GM18909 (cell line): Measurements from ENCODE around the gene ZNRD2.
A peak's percentile ranks its signal among the peaks of the same experiment; 100 is the strongest.

Source experiments
- ATAC-seq: cut with Tn5 transposase; IDR thresholded peaks from one replicate; pipeline ENCODE4 v1.9.1; 2021; ENCODE audit warnings: mild to moderate bottlenecking; ENCODE audit not compliant: unreplicated experiment, poor library complexity

ZNRD2 gene

DNA sequence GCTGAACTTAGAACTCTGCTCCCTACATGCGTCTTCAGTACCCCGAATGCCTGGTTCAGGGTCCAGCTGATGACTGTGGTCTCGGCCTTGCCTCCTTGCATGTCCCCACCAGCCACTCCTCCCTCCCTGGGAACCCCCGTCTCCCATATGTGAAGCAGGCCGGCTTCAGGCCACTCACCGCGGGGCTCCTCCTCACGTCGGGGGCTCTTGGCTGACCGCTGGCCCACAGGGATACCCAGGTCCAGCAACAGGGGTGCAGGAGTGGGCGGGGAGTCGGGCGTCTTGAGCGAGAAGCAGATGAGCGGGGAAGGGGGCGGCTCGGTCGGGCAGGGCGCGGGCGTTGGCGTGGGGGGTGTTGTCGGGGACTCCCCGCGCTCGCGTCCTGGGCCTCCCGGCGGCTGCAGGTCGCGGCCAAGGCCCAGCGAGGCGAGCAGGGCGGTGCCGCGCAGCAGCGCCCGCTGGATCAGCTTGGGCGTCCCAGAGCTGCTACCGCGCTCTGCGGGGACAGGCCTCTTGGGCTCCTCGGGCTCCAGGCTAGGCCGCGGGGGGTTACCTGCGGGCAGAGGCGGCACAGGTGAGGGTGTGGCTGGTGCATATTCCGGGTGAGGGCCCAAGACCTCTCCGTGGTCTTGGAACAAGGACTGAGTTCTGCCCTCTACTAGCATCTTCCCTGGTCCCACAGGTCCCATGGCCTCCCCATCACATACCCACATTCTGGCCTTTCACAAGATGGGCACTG is 29.1 kb downstream of the ZNRD2 start:
- no peak for ATAC-seq

DNA sequence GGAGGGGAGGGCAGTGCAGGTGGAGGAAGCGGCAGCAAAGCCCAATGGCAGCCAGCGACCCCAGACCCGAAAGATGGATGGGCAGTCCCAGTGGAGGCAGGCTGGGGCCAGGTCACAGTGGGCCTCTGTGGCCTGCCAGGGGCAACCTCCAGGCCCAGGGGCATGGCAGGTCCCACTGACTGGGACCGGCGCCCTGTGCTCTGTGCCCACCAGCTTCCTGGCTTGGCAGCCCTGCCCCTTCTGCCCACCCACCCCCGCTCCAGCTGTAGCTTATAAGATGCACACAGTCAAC is 29.6 kb downstream of the ZNRD2 start:
- no peak for ATAC-seq

DNA sequence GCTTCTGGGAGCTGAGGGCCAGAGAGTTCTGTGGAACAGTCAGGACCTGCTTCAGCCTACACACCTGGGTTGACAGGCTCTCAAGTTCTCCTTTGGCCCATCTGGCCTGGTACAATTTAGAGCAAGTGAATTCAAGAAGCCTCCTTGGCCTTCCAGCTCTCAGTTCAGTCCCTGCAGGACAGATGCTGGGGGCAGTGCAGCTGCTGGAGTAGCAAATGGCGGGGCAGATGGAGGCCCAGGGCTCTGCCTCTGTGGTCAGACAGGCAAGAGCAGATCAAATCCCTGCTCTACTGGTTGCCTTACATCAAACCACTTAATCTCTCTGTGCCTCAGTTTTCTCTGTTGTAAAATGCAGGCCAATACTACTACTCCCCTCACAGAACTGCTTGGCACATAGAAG is 34.0 kb downstream of the ZNRD2 start:
- no peak for ATAC-seq

DNA sequence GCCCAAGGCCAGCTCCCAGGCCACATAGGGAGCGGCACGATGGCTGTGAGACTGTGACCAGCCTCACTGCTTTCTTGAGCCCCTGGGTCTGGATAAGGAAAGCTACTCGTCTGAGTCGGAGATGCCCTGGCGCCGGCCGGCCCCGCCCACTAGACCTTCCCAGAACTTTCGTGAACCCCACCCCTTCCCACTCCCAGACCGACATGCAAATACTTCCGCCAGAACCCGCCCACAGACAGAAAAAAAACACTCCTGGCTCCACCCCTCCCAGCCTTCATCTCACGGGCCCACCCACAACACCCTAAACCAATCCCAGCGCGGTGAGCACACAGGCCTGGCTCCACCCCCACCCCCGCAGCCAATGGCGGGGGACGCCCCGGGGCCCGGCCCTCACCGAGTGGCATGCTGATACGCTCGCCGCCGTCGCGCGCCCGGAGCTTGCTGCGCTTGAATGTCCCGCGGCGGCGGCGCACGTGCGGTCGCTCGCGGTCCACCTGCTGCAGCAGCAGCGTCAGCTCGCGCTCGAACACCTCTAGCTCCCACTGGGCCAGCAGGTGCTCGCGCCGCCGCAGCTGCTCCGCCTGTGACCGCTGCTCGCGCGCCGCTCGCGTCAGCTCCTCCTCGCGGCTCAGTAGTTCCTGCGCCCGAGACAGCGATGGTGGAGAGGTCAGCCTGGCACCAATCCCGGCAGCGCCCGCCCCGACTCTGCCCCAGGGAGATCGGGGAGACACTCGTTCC is 36.8 kb downstream of the ZNRD2 start:
- ATAC-seq, result no peak

DNA sequence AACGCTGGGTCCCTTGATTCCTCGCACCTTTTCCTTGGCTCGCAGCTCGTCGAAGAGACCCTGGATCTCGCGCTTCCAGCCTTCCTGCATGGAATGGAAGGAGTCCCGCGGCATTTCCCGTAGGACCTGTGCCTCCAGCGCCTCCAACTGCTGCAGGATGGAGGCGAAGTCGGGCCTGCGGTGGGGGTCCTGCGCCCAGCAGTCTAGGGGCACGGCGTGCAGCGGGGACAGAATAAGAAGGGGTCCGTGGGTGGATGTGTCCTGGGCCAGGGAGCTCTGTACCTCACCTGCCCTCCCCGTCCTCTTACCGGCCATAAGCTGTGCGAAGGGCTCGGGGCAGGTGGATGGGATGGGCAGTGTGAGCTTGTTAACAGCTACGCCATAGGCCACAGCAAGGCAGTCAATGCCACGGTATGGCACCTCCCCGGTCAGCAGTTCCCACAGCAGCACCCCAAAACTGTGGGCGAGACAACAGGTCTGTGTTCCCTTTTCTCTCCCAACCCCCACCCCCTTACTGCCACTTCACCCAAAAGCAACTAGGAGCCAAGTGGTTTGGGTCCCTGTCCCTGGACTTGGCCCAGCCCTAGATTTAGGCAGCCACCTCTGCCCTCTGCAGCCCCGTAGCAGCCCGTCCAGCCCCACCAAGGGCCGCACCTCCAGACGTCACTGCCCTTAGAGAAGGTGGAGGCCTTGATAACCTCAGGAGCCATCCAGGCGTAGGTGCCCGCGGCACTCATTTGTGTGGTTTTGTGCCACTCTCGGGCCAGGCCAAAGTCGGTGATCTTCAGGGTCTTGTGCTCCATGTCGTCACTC is 37.5 kb downstream of the ZNRD2 start:
- ATAC-seq, result no peak

GRCh38 chr11:65609229-65609628 is 39.0 kb downstream of the ZNRD2 start:
- ATAC-seq, result no peak

GRCh38 chr11:65609665-65610064 is 39.4 kb downstream of the ZNRD2 start:
- ATAC-seq, result no peak

GRCh38 chr11:65610404-65610803 is 40.1 kb downstream of the ZNRD2 start:
- ATAC-seq, result no peak

DNA sequence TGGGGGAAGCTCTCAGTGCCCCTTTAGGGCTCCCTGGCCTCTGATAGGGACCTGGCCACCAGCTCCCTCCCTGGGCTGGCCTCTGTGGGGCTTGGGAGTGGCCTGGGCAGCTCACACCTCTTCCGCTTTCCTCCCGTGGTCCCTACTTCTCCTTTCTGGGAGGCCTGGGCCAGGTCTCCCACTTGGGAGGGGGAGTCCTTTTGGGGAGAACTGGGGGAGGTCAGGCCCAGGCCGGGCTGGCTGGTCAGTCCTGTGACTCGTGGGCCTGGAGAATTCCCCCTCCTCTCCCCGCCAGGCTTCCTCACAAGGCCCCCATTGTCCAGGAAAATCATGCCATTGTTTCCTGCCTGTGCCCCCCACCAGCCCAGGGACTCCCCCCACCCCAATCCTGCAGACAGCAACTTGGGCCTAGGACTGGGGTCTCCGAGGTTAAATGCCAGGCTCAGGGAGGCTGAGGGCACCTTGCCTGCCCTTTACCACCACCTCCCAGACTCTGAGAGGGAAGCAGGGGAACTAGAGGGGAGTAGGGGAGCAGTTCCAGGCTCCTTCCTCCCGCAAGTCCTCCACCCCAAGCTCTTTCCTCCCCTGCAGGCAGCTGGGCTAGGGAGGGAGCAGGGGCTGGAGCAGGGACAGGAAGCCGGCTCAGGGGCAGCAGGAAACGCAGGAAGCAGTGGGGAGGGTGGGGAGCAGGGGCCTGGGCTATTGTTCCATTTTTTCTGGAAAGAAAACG is 40.9 kb downstream of the ZNRD2 start:
- no peak for ATAC-seq

DNA sequence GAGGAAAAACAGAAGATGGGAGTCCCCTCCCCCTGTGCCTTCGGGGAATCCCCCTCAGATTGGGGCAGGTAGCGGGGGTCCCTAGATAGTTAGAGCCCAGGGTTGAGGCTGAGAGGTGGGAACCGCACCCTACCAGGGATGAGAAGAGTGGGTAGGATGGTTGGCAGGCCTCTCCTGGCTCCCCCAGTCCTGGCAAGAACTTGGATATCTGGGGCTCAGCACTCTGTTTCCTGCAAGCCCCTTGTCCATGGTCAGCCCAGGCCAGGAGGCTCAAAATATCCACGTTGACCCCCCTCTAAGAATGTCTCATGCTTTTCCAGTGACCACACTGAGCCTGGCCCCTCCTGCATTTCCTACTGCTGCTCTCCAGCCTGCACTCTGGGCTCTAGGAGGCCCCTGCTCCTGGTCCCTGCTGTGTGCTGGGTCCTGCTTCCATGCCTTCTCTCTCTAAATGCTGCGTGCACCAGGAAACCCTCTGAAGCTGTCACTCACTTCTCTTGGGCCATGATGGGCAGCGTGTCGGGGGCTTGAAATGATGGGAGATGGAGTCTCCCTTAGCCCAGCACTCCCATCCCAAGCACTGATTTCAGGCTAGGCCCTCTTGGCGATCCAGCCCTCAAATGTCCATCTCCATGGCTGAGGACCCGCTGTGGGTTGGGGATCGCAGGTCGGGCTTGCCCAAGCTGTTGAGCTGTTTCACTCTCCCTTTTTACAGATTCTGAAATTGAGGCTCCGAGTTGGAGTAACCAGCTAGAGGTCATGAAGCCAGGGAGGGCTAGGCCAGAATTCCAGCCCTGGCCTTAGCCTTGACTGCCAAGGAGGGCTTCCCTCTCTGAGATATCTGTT is 41.7 kb downstream of the ZNRD2 start:
- ATAC-seq, result no peak

DNA sequence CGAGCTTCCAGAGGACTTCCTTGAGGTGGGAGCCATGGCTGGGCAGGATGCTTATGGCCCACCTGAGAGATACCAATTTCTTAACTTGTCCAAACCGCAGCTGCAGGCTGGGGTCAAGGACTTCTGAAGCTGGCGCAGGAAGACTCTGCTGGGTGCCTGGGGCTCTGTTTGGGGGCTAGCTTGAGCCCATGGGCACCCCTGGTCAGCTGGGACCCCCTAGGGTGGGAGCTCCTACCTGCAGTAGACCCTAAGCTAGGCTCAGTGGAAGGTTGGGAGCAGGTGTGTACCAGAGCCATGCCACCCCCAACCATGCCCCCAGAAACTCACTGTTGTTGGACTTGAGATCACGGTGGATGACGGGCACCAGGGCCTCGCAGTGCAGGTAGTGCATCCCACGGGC is 42.4 kb downstream of the ZNRD2 start:
- ATAC-seq, result no peak

DNA sequence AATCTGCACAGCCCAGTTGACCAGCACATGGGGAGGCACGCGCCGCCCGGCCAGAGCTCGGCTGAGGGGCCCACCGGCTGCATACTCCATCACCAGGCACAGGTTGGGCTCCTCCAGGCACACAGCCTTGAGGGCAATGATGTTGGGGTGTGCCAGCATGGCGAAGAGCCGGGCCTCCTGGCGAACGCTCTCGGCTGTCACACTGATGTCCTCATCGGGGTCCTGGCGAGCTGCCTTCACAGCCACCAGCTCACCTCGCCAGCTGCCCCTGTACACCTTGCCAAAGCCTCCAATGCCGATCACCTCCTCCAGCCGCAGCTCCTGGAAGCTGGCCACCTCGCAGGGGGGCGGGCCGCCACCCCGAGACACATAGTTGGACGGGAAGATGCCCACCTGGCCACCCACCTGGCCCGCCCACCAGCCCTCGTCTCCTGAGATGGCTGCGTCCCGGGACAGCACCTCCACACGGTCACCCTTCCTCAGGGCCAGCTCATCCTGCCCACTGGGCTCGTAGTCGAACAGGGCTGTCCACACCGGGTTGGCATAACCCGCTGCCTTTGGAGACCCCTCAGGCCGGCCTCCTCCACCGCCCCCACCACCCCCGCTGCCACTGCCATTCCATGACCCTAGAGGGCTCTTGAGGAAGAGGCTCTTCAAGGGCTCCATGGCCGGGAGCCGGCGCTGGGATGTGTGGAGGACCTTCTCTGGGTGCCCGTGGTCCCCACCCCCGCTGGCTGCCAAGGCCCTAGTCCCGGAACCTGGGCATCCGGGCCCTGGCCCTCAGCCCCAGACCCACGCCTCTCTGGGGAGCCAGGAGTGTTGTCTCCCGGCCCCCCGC is 43.0 kb downstream of the ZNRD2 start:
- no peak for ATAC-seq

- peak; percentile 81 for ATAC-seq
These were observed 45.1 kb downstream of the ZNRD2 start, which contains the start of gene PCNX3 for GRCh38 chr11:65615229-65615949. PCNX3 (plus strand) TSS chr11:65615776; CDS start chr11:65616312, 536 bp downstream.

DNA sequence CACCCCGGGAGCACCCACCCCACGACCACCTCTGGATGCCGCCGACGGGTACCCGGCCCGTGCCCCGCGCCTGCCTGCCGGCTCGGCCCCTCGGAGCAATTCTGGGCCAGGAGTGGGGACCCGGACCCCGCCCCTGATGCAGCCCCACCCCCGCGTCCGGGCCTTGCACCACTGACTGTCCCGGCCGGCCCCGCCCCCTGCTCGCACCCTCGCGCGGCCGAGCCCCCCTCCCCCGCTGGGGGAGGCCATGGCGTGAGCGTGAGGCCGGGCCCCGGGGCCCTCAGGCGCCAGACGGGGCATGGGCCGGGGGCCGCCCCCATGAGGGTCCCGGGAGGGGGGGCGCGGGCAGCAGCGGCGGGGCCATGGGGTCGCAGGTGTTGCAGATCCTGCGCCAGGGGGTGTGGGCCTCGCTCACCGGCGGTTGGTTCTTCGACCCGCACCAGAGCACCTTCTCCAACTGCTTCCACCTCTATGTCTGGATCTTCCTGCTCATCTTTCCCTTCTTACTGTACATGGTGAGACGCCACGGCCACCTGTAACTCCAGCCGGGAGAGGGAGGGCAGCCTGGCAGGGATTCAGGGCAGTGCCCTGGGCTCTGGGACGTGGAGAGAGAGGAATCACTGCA is 45.8 kb downstream of the ZNRD2 start:
- ATAC-seq, result peak; percentile 9

DNA sequence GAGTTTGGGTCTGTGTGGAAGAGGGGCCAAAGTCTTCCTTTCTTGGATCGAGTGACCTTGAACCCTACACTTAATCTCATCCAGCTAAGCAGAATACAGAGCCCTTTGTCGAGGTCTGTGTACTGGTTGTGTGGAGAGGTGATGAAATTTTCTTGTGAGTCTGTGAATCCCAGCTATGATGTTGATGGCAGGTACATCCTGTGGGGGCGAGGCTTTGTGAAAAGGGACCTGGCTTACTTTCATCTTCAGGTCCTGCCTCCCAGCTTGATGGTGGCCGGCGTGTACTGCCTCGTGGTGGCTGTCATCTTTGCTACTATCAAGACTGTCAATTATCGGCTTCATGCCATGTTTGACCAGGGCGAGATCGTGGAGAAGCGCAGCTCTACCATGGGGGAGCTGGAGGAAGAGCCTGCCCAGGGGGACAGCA is 46.3 kb downstream of the ZNRD2 start:
- ATAC-seq, result no peak

DNA sequence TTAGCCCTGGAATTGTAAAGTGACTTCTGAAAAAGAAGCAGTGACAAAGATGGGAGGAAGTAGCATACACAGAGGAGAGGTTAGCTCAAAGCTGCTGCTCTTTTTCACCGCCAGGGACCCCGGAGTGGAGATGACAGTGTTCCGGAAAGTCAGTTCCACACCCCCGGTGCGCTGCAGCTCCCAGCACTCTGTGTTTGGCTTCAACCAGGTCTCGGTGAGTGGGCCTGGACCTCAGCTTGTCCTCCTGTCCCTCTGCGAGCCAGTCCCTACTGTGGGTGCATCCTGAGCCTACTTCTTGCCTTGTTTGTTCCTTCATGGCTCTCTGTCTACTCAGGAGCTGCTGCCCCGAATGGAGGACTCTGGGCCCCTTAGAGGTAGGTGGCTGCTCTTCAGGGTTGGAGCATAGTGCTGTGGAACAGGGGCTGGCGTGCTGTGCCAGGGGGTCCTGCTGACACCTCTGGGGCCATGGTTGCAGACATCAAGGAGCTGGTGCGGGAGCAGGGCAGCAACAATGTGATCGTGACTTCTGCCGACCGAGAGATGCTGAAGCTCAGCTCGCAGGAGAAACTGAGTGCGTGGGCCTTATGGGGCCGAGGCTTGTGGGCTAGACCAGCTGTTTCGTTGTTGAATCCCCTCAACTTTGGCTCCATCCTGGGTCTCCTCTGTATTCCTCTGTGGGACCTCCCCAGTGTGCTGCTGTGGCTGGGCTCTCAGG is 47.0 kb downstream of the ZNRD2 start:
- no peak for ATAC-seq
